ENCODE results near the gene FZR1.

The FZR1 gene

GRCh38 chr19:3497757-3498520, 8.2 kb upstream of the FZR1 start:
- Mint-ChIP-seq H3K4me3 (peak overlapping the region; percentile 21), H3K27me3 (ENCODE audit: low read depth, poor library complexity) (peaks cover 11% of the 10 kb centered on the region), H3K4me1 (peaks cover 16% of the 10 kb centered on the region), H3K27ac (no peak overlapping the region), H3K9me3 (no peaks in the 10 kb centered on the region), H3K36me3 (ENCODE audit: low read depth) (peaks cover 31% of the 10 kb centered on the region)
- no peak for DNase-seq
- no peak for TF ChIP-seq CTCF (IDR thresholded peaks at IDR 0.05)

GRCh38 chr19:3499738-3500428, 6.2 kb upstream of the FZR1 start:
- Mint-ChIP-seq H3K27me3 (ENCODE audit: low read depth, poor library complexity) (peaks cover 7% of the 10 kb centered on the region), H3K4me1 (peaks cover 22% of the 10 kb centered on the region), H3K4me3 (peak overlapping the region; percentile 91), H3K36me3 (ENCODE audit: low read depth) (peaks cover 31% of the 10 kb centered on the region), H3K27ac (peak overlapping the region; percentile 100), H3K9me3 (no peaks in the 10 kb centered on the region)
- TF ChIP-seq CTCF (IDR thresholded peaks at IDR 0.05): no peak
- DNase-seq: no peak

GRCh38 chr19:3500429-3501101, 5.5 kb upstream of the FZR1 start, which contains the start of gene DOHH:
Gene DOHH, minus strand, starts transcription at chr19:3500674. Its CDS starts 3,860 bp downstream, at chr19:3496814.
- peaks cover 24% of the 10 kb centered on the region for H3K4me1 Mint-ChIP-seq
- peak; percentile 95 for DNase-seq
- no peaks in the 10 kb centered on the region for H3K9me3 Mint-ChIP-seq
- peaks cover 7% of the 10 kb centered on the region for H3K27me3 Mint-ChIP-seq (ENCODE audit: low read depth, poor library complexity)
- peak within 1 kb of the TSS; percentile 100 for H3K27ac Mint-ChIP-seq
- peaks cover 27% of the 10 kb centered on the region for H3K36me3 Mint-ChIP-seq (ENCODE audit: low read depth)
- peak within 1 kb of the TSS; percentile 91 for H3K4me3 Mint-ChIP-seq
- TF ChIP-seq CTCF (IDR thresholded peaks at IDR 0.05): no peak

GRCh38 chr19:3501780-3502179, 4.3 kb upstream of the FZR1 start:
- peaks cover 7% of the 10 kb centered on the region for H3K27me3 Mint-ChIP-seq (ENCODE audit: low read depth, poor library complexity)
- H3K9me3 Mint-ChIP-seq: no peaks in the 10 kb centered on the region
- H3K4me1 Mint-ChIP-seq: peaks cover 29% of the 10 kb centered on the region
- no peak for TF ChIP-seq CTCF (IDR thresholded peaks at IDR 0.05)
- no peak overlapping the region for H3K4me3 Mint-ChIP-seq
- H3K36me3 Mint-ChIP-seq (ENCODE audit: low read depth): peaks cover 17% of the 10 kb centered on the region
- no peak overlapping the region for H3K27ac Mint-ChIP-seq
- no peak for DNase-seq

- no peak for TF ChIP-seq CTCF (IDR thresholded peaks at IDR 0.05)
- peaks cover 6% of the 10 kb centered on the region for H3K36me3 Mint-ChIP-seq (ENCODE audit: low read depth)
- H3K4me1 Mint-ChIP-seq: peaks cover 40% of the 10 kb centered on the region
- H3K9me3 Mint-ChIP-seq: no peaks in the 10 kb centered on the region
- peaks cover 3% of the 10 kb centered on the region for H3K27me3 Mint-ChIP-seq (ENCODE audit: low read depth, poor library complexity)
- peak overlapping the region; percentile 75 for H3K27ac Mint-ChIP-seq
- H3K4me3 Mint-ChIP-seq: no peak overlapping the region
- DNase-seq: no peak
These were observed 3.0 kb upstream of the FZR1 start for GRCh38 chr19:3503036-3503572.

Data from nephron progenitor cell (in vitro differentiated cells).